ENCODE data around the gene FBXL5.
A peak's percentile ranks its signal among the peaks of the same experiment; 100 is the strongest.
"Not testable (repeated sequence)": the region's sequence is repeated elsewhere in the genome, so short reads cannot be mapped to it uniquely, and the experiment has no call there.

The FBXL5 gene

DNA sequence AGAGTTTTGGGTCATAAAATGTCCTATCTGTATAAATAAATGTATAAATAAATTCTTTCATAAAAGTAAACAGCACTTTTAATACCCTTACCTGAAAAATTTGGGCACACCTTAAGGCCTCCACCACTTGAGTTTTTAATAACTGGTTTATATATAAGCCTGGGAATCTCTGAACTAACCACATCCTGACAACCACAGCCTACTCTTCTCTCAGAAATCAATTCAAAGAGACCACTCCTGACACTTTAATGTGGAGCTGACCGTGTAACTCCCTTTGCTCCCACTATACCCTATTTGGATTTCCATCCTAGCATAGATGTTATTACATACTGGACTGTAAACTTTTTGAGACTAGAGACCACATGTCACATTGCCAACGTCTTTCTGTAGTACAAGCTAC lies 3.5 kb downstream of the FBXL5 start:
- DNase-seq (ENCODE audit: low spot score), result no peak
- FAIRE-seq, result peak; percentile 69

DNA sequence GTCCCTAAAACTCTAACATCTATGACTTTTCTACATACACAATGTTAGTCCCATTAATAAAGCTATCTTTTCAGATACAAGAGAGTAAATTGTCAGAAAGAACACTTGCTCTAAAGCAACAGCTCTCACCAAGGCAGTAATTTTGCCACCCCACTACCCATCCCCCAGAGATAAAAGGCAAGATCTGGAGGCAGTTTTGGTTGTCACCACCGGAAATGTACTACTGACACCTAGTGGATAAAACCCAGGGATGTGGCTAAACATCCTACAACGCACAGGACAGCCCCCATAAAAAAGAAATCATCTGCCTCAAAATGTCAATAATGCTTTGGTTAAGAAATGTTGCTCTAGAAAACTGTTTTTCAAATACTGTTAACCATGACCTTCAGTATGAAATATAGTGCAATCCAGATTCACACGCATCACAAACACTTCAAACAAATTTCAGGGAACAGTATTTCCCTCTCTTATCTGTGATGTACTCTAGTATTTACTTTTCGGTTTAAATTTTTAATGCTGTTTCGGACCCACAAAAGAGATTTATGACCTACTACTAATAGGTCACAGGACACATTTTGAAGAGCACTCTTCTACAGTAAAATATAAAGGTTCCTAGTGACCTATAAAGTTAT lies 5.1 kb downstream of the FBXL5 start:
- peak; percentile 36 for DNase-seq (ENCODE audit: low spot score)
- FAIRE-seq, result peak; percentile 69

GRCh38 chr4:15648600-15648999 lies 6.6 kb downstream of the FBXL5 start:
- FAIRE-seq, result no peak

GRCh38 chr4:15638418-15638817 lies 16.7 kb downstream of the FBXL5 start:
- no peak for FAIRE-seq

More at GRCh38 chr4:15648600-15648999, 6.6 kb downstream of the FBXL5 start:
- DNase-seq (ENCODE audit: low spot score), result no peak

GRCh38 chr4:15636818-15637217 lies 18.3 kb downstream of the FBXL5 start:
- DNase-seq (ENCODE audit: low spot score), result no peak
- no peak for FAIRE-seq

More at GRCh38 chr4:15638418-15638817, 16.7 kb downstream of the FBXL5 start:
- no peak for DNase-seq (ENCODE audit: low spot score)

- FAIRE-seq; DNase-seq (ENCODE audit: low spot score): not testable (repeated sequence)
Measured at GRCh38 chr4:15617407-15617806, 37.8 kb downstream of the FBXL5 start.

GRCh38 chr4:15614891-15615290 lies 40.3 kb downstream of the FBXL5 start:
- not testable (repeated sequence) for DNase-seq (ENCODE audit: low spot score); FAIRE-seq

DNA sequence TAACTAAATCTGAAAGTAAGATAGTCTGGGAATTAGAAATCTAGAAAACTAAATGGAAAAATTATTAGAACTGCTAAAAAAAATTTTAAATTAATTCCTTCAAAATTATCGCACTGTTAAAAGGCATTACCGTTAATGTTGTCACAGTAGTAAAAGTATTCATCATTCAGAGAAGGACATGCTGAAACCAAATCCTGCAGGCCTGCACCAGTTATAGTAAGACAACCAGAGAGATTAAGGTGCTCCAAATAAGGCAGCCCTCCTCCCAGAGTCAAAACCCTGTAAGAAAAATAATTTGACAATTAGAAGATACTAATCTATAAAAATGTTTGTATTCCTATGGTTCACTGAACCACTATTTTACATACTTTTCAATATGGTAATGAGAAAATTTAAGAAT lies 43.0 kb downstream of the FBXL5 start:
- DNase-seq (ENCODE audit: low spot score) (no peak), FAIRE-seq (no peak)

DNA sequence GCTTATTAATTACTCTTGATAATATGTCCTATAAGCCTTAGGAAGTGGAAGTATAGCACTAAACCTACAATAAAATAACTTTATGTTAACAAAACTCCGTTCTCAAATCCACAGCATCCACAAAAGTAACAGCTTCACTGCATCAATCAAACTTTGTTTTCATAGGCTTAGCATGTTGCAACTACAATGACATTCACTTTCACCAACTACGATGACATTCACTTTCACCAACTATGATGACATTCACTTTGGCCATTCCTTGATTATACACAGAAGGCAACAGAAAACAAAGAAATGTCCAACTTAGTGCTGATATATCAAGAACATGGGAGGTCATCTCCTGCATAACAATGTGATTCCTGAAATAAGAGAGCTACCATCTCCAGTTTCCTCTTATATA lies 44.3 kb downstream of the FBXL5 start:
- FAIRE-seq (no peak), DNase-seq (ENCODE audit: low spot score) (no peak)

GRCh38 chr4:15605537-15605936 lies 49.6 kb downstream of the FBXL5 start:
- no peak for FAIRE-seq
- DNase-seq (ENCODE audit: low spot score), result no peak

DNA sequence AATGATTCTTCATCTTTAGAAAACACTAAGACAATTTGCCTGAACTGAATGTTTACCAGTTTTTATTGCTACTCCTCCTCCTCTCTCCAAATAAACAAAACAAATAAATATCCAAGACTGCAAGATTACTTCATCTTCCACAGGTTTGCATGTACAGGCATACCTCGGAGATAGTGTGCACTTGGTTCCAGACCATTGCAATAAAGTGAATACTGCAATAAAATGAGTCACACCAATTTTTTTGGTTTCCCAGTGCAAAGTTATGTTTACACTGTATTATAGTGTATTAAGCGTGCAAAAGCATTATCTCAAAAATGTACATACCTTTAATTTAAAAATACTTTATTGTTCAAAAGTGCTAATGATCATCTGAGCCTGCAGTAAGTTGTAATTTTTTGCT lies 53.3 kb downstream of the FBXL5 start:
- no peak for FAIRE-seq
- DNase-seq (ENCODE audit: low spot score), result no peak

- FAIRE-seq (no peak), DNase-seq (ENCODE audit: low spot score) (no peak)
Measured at GRCh38 chr4:15600176-15600575, 55.0 kb downstream of the FBXL5 start.

DNA sequence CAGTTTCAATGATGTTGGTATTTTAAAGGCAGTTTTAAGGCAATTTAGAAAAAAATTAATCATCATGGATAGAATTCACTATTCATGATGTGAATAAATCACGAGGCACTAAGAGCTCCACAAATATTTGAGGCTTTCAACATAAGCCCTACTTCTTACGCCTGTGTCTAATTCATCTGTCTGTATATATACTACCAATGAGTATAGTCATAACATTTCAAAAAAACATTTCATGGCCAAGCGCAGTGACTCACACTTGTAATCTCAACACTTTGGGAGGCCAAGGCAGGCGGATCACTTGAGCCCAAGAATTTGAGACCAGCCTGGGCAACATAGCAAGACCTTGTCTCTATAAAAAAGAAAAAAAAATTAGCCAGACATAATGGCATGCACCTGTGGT lies 56.5 kb downstream of the FBXL5 start:
- no peak for DNase-seq (ENCODE audit: low spot score)
- no peak for FAIRE-seq

GRCh38 chr4:15592799-15593198 lies 62.4 kb downstream of the FBXL5 start:
- FAIRE-seq (no peak), DNase-seq (ENCODE audit: low spot score) (no peak)

DNA sequence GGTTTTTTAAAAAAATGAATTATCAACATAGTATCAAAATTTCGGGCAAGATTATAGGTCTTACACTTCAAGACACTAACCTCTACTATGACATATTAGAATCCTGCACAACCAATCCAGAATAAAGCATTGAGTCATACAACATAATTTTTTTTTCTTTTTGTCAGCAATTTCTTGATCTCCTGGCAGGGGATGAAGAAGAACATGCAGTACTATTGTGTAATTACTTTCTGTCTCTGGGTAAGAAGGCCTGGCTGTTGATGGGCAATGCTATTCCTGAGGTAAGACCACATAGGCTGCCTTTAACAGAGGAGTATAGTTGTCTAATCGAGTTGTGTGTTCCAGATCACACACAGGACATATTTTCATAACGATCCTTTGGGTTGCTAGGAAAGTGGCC lies 67.5 kb downstream of the FBXL5 start:
- FAIRE-seq (no peak), DNase-seq (ENCODE audit: low spot score) (no peak)

GRCh38 chr4:15586066-15586465 lies 69.1 kb downstream of the FBXL5 start:
- no peak for DNase-seq (ENCODE audit: low spot score)
- FAIRE-seq, result no peak

- no peak for FAIRE-seq
- DNase-seq (ENCODE audit: low spot score), result no peak
Measured at GRCh38 chr4:15585331-15585730, 69.8 kb downstream of the FBXL5 start.

- FAIRE-seq (no peak), DNase-seq (ENCODE audit: low spot score) (no peak)
Measured at GRCh38 chr4:15584785-15585184, 70.4 kb downstream of the FBXL5 start.

GRCh38 chr4:15577508-15577907 lies 77.6 kb downstream of the FBXL5 start:
- DNase-seq (ENCODE audit: low spot score) (no peak), FAIRE-seq (no peak)

DNA sequence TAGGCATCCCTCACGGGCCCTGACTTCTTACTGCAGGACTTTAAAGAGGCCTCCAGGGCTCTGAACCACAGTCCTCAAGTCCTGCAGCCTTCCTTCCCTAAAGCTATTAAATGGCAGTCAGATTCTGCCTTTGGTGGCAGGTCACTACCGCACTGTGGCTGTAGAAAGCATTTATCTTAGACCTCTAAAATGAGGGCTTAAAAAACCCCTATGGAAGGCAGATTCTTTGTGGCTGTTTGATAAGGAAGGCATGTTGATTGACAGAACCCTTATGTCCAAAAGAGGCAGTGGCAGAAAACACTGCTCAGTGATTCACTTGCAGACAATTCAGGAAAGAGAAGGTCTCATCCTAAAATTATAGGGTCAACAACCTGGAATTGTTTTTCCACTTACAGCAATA lies 79.2 kb downstream of the FBXL5 start:
- no peak for FAIRE-seq
- no peak for DNase-seq (ENCODE audit: low spot score)

- FAIRE-seq (no peak), DNase-seq (ENCODE audit: low spot score) (no peak)
Measured at GRCh38 chr4:15569746-15570145, 85.4 kb downstream of the FBXL5 start.

GRCh38 chr4:15568821-15569220 lies 86.3 kb downstream of the FBXL5 start:
- no peak for FAIRE-seq
- no peak for DNase-seq (ENCODE audit: low spot score)

DNA sequence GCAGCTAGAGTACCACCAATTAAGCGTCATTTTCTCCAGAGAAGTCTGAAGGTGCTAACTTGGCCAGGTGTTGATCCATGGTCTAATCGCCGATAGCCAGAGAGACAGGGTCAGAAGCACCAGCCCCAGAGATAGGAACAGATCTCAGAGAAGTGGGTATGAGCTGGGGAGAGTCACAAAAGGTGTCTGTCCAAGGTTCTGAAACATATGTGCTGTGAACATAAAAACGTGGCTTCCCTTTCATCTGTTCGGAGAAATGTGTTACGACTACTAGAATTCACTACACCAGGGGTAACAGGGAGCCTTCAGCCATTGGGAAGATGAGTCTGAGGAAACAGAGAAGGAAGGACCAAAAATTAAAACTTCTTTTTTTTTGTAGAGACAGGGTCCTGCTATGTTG lies 91.3 kb downstream of the FBXL5 start:
- FAIRE-seq (no peak), DNase-seq (ENCODE audit: low spot score) (no peak)

DNA sequence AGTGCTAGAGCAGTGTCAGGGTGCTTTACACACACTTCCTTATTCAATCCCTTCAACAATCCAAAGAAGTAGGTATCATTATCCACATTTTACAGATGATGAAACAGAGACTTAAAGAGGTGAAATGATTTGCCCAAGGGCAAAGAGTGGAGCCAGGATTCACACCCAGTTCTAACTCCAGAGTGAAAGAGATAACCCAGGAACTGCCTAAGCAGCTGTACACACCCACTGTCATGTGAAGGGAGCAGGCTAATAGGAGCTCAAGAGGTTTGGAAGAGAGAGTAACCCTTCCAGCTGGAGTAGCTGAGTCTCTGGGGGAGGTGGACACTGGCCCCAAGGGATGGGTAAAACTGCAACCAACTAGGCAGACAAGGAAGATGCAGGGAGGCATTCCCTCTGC lies 92.5 kb downstream of the FBXL5 start:
- FAIRE-seq (no peak), DNase-seq (ENCODE audit: low spot score) (no peak)

All from RCC 7860 (cell line).